ENCODE results near the gene ZNF414.

- TF ChIP-seq CTCF (conservative IDR thresholded peaks at IDR 0.05; ENCODE audit: low read depth, low read length): no peak
- TF ChIP-seq EZH2 (IDR thresholded peaks at IDR 0.05; ENCODE audit: borderline replicate concordance, low read depth, low read length, poor library complexity, severe bottlenecking): no peak
These were observed 12.5 kb downstream of the ZNF414 start for GRCh38 chr19:8501516-8501915.
